Activated CD8-positive, alpha-beta memory T cell treated with anti-CD3 and anti-CD28 coated beads for 4 hours (primary cell): ENCODE data around the gene RIPOR2.
A peak's percentile ranks its signal among the peaks of the same experiment; 100 is the strongest.
"Not testable (repeated sequence)": the region's sequence is repeated elsewhere in the genome, so short reads cannot be mapped to it uniquely, and the experiment has no call there.

ENCODE experiments used
- DNase-seq, 2 donors: peaks; one replicate each; pipeline ENCODE4 v3.0.0-alpha.2; 2020; ENCODE audit warnings: low read depth in 2 of 2

RIPOR2 gene

GRCh38 chr6:24903681-24904080 is 32.1 kb downstream of the RIPOR2 start:
- DNase-seq: no peak

GRCh38 chr6:24902782-24903181 is 33.0 kb downstream of the RIPOR2 start:
- DNase-seq: no peak

- DNase-seq: no peak
These were observed 33.9 kb downstream of the RIPOR2 start for GRCh38 chr6:24901698-24902328.

- DNase-seq: no peak
These were observed 34.7 kb downstream of the RIPOR2 start for GRCh38 chr6:24900917-24901697.

- DNase-seq: no peak
These were observed 35.8 kb downstream of the RIPOR2 start for GRCh38 chr6:24899997-24900325.

- no peak for DNase-seq
These were observed 36.4 kb downstream of the RIPOR2 start for GRCh38 chr6:24899136-24899996.

GRCh38 chr6:24898676-24899075 is 37.1 kb downstream of the RIPOR2 start:
- no peak for DNase-seq

GRCh38 chr6:24897186-24897585 is 38.6 kb downstream of the RIPOR2 start:
- DNase-seq: no peak

- DNase-seq: no peak
These were observed 42.4 kb downstream of the RIPOR2 start for GRCh38 chr6:24893342-24893850.

GRCh38 chr6:24891004-24891403 is 44.8 kb downstream of the RIPOR2 start:
- no peak for DNase-seq

GRCh38 chr6:24890471-24890870 is 45.3 kb downstream of the RIPOR2 start:
- no peak for DNase-seq

- no peak for DNase-seq
These were observed 46.9 kb downstream of the RIPOR2 start for GRCh38 chr6:24888715-24889370.

- no peak for DNase-seq
These were observed 48.1 kb downstream of the RIPOR2 start for GRCh38 chr6:24887545-24888140.

GRCh38 chr6:24883618-24884017 is 52.1 kb downstream of the RIPOR2 start:
- peak in 1 of 2 donors; percentile 27 for DNase-seq

- no peak for DNase-seq
These were observed 52.8 kb downstream of the RIPOR2 start for GRCh38 chr6:24882835-24883555.

GRCh38 chr6:24882295-24882694 is 53.5 kb downstream of the RIPOR2 start:
- no peak for DNase-seq

GRCh38 chr6:24881376-24881775 is 54.4 kb downstream of the RIPOR2 start:
- DNase-seq: no peak

GRCh38 chr6:24880451-24880850 is 55.3 kb downstream of the RIPOR2 start:
- no peak for DNase-seq

GRCh38 chr6:24879351-24879750 is 56.4 kb downstream of the RIPOR2 start:
- DNase-seq: no peak

- not testable (repeated sequence) for DNase-seq
These were observed 58.0 kb downstream of the RIPOR2 start for GRCh38 chr6:24877747-24878146.
